Ishikawa (cell line): Measurements from ENCODE around the gene GPR35.

Experiments
- CEBPB ChIP-seq: IDR thresholded peaks from 2 replicates; pipeline ENCODE4 v1.6.1; 2012
- CREB1 ChIP-seq: IDR thresholded peaks from 2 replicates; pipeline ENCODE4 v1.6.1; 2012; ENCODE audit warnings: low read depth
- EGR1 ChIP-seq: IDR thresholded peaks from 2 replicates; pipeline ENCODE4 v1.6.1; 2012
- EP300 ChIP-seq: IDR thresholded peaks from 2 replicates; pipeline ENCODE4 v1.6.1; 2012; ENCODE audit warnings: borderline replicate concordance
- FOXM1 ChIP-seq: IDR thresholded peaks from 2 replicates; pipeline ENCODE4 v1.6.1; 2012; ENCODE audit warnings: low read depth, borderline replicate concordance
- NFIC ChIP-seq: IDR thresholded peaks from 2 replicates; pipeline ENCODE4 v1.6.1; 2012
- RAD21 ChIP-seq: IDR thresholded peaks from 2 replicates; pipeline ENCODE4 v1.6.1; 2012; ENCODE audit warnings: low read depth
- REST ChIP-seq: IDR thresholded peaks from 2 replicates; pipeline ENCODE4 v1.6.1; 2012; ENCODE audit warnings: low read depth, mild to moderate bottlenecking
- TAF1 ChIP-seq: IDR thresholded peaks from 2 replicates; pipeline ENCODE4 v1.6.1; 2012; ENCODE audit warnings: low read depth, mild to moderate bottlenecking
- TCF12 ChIP-seq: IDR thresholded peaks from 2 replicates; pipeline ENCODE4 v1.6.1; 2012; ENCODE audit warnings: low read depth
- TEAD4 ChIP-seq: IDR thresholded peaks from 2 replicates; pipeline ENCODE4 v1.6.1; 2012
- YY1 ChIP-seq: IDR thresholded peaks from 2 replicates; pipeline ENCODE4 v1.6.1; 2012; ENCODE audit warnings: low read depth
- ZBTB7A ChIP-seq: IDR thresholded peaks from 2 replicates; pipeline ENCODE4 v1.6.1; 2012; ENCODE audit warnings: low read depth
- TF ChIP-seq, protein P1 (sequence below): IDR thresholded peaks from 2 replicates; pipeline ENCODE4 v1.6.1; 2012
- TF ChIP-seq, protein P2 (sequence below): IDR thresholded peaks from 2 replicates; pipeline ENCODE4 v1.6.1; 2012

The GPR35 gene

DNA sequence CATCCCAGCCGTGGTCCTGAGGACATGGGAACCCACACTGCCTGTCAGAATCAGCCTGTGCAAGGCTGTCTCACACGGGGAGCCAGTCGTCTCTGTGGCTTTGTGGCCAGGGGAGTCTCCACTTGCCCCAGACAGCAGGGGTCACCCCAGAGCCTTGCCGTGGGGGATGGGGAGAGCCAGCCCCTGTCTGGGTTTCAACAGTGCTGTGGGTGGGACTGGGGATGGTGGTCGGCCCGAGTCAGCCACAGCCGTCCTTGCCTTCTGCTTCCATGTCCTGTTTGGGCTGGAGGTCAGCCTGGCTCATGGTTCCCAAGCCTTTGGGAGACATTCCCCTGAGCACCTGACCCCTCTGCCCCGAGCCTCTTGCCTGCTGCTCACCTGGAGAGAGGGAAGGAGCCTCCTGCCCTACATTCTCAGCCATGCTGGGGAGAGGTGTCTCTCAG is 19.6 kb downstream of the GPR35 start:
- TF ChIP-seq REST (no peak), EGR1 (no peak), TEAD4 (no peak), RAD21 (no peak)

- TF ChIP-seq YY1 (no peak), EGR1 (no peak), FOXM1 (no peak), CEBPB (no peak), TEAD4 (no peak), CREB1 (no peak), ZBTB7A (no peak), RAD21 (no peak), TCF12 (no peak), NFIC (no peak), EP300 (no peak), REST (no peak), TAF1 (no peak)
- TF ChIP-seq, protein P1, sequence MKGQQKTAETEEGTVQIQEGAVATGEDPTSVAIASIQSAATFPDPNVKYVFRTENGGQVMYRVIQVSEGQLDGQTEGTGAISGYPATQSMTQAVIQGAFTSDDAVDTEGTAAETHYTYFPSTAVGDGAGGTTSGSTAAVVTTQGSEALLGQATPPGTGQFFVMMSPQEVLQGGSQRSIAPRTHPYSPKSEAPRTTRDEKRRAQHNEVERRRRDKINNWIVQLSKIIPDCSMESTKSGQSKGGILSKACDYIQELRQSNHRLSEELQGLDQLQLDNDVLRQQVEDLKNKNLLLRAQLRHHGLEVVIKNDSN: no peak
- TF ChIP-seq, protein P2, sequence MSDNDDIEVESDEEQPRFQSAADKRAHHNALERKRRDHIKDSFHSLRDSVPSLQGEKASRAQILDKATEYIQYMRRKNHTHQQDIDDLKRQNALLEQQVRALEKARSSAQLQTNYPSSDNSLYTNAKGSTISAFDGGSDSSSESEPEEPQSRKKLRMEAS: no peak
Observed at GRCh38 chr2:240645346-240645745, 20.1 kb downstream of the GPR35 start.

- no peak for TF ChIP-seq FOXM1
- no peak for TF ChIP-seq CEBPB
- TF ChIP-seq, protein P1: no peak
- no peak for TF ChIP-seq ZBTB7A
- TF ChIP-seq RAD21: no peak
- TF ChIP-seq YY1: no peak
- no peak for TF ChIP-seq CREB1
- TF ChIP-seq, protein P2: no peak
- TF ChIP-seq NFIC: no peak
- no peak for TF ChIP-seq TCF12
- no peak for TF ChIP-seq EP300
- no peak for TF ChIP-seq EGR1
- TF ChIP-seq REST: no peak
- no peak for TF ChIP-seq TAF1
- TF ChIP-seq TEAD4: no peak
Observed at GRCh38 chr2:240645801-240646175, 20.5 kb downstream of the GPR35 start.

DNA sequence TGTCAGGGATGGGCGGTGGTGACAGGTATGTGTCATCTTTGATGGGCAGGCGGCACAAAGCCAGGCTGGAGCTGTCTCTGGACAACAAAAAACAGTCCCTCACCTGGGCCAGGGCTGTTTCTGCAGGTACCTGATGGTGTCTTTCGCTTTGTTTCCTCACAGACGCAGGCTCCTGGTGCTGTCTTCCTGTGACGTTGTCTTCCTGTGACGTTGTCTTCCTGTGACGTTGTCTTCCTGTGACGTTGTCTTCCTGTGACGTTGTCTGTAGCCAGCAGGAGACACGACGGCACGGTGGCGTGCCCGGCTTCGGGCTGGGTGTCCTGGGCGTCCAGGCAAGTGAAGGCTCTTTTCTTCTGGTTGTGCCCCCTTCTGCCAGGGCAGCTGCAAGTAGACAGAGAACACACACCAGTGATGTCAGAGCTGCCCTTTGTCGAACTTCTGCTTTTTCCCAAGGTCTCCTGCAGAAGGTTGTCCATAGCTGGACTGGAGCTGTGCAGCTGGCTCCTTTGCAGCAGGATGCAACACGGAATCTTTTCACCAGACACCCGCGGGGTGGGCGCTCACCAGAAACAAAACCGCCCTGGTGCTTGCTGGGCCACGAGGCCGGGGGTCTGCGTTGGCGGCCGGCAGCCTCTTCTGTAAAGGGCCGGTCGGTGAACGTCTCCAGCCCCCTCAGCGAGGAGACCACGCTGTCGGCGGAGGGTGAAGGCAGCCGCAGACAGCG is 21.1 kb downstream of the GPR35 start:
- TF ChIP-seq CREB1: peak; percentile 24; the same call in 1 of the 2 replicates
- no peak for TF ChIP-seq ZBTB7A
- TF ChIP-seq EGR1: no peak
